SK-N-DZ (cell line): ENCODE measurements around the gene METAP1.
"Not testable (repeated sequence)": the region's sequence is repeated elsewhere in the genome, so short reads cannot be mapped to it uniquely, and the experiment has no call there.

ENCODE experiments used
- DNase-seq: peaks from one replicate; pipeline ENCODE4 v3.0.0-alpha.2; 2015; ENCODE audit warnings: low spot score

METAP1 gene

GRCh38 chr4:99054428-99054994, 59.0 kb downstream of the METAP1 start:
- DNase-seq: no peak

- no peak for DNase-seq
Observed at GRCh38 chr4:99058228-99058627, 62.7 kb downstream of the METAP1 start.

GRCh38 chr4:99059550-99059949, 64.0 kb downstream of the METAP1 start:
- DNase-seq: no peak

- DNase-seq: no peak
Observed at GRCh38 chr4:99061048-99061700, 65.7 kb downstream of the METAP1 start.

- no peak for DNase-seq
Observed at GRCh38 chr4:99062120-99062519, 66.6 kb downstream of the METAP1 start.

GRCh38 chr4:99065521-99065920, 70.0 kb downstream of the METAP1 start:
- DNase-seq: not testable (repeated sequence)

GRCh38 chr4:99067617-99068016, 72.1 kb downstream of the METAP1 start:
- no peak for DNase-seq

GRCh38 chr4:99071159-99071558, 75.6 kb downstream of the METAP1 start:
- no peak for DNase-seq

- DNase-seq: no peak
Observed at GRCh38 chr4:99074816-99075215, 79.3 kb downstream of the METAP1 start.

- DNase-seq: no peak
Observed at GRCh38 chr4:99076292-99076976, 80.9 kb downstream of the METAP1 start.

- DNase-seq: no peak
Observed at GRCh38 chr4:99077177-99077576, 81.7 kb downstream of the METAP1 start.

- no peak for DNase-seq
Observed at GRCh38 chr4:99078336-99078735, 82.8 kb downstream of the METAP1 start.

- no peak for DNase-seq
Observed at GRCh38 chr4:99078931-99079624, 83.6 kb downstream of the METAP1 start.

GRCh38 chr4:99079625-99080295, 84.2 kb downstream of the METAP1 start:
- no peak for DNase-seq

- not testable (repeated sequence) for DNase-seq
Observed at GRCh38 chr4:99080869-99081268, 85.3 kb downstream of the METAP1 start.

- no peak for DNase-seq
Observed at GRCh38 chr4:99082192-99082591, 86.7 kb downstream of the METAP1 start.

GRCh38 chr4:99084595-99084994, 89.1 kb downstream of the METAP1 start:
- DNase-seq: no peak

- peak; percentile 40 for DNase-seq
Observed at GRCh38 chr4:99088023-99088449, 92.5 kb downstream of the METAP1 start.

- peak; percentile 80 for DNase-seq
Observed at GRCh38 chr4:99088481-99089365, 93.2 kb downstream of the METAP1 start, which contains the start of gene ADH5. Gene ADH5 (minus strand): TSS chr4:99088788. CDS start chr4:99088700, 88 bp downstream.

GRCh38 chr4:99090481-99091215, 95.1 kb downstream of the METAP1 start:
- no peak for DNase-seq
